Retina (tissue), 1 donor: ENCODE data around the gene DCTN3.
A peak's percentile ranks its signal among the peaks of the same experiment; 100 is the strongest.

ENCODE experiments used
- DNase-seq: peaks from one replicate; pipeline ENCODE4 v3.0.0-alpha.2; 2016

The DCTN3 gene

DNA sequence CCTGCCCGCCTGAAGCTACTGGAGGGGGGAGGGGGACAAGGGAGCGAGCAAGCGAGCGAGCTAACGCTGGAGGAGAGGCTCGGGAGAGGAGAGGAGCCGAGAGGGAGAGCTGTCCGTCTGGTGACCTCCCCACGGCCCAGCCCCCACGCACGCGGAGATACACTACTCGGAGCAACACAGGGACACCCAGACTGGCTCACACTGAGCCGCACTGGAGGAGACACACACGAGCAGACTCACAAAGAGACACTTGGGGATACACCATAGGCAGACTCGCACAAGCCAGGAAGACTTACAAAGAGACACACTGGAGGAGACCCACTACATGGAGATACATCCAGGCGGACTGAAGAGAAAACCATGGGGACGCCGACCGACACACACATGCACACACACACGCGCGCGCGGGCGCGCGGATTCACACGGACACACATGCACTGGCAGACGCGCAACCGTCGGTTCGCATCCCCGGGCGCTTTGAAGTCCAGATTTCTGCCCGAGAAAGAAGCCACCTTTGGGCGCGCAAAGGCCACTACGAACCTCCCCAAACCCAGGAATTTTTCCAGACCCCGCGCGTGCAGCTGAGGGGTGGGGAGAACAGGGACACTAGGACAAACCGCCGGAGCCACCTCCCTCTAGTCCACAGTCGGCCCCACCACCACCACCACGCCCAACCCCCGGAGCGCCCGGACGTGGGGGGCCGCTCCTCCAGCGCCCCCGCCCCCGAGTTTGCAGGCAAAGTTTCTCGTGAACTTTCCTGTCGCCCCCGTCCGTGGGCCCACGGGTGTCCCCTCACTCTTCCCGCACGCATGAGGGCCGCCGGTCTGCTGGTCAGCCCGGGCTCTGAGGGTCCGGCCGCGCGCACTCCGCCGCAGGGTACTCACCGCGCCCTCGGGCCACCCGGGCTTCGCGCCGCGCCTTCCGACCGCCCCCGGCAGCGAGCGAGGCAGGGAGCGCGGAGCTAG lies 31.3 kb downstream of the DCTN3 start:
- DNase-seq: peak; percentile 81

DNA sequence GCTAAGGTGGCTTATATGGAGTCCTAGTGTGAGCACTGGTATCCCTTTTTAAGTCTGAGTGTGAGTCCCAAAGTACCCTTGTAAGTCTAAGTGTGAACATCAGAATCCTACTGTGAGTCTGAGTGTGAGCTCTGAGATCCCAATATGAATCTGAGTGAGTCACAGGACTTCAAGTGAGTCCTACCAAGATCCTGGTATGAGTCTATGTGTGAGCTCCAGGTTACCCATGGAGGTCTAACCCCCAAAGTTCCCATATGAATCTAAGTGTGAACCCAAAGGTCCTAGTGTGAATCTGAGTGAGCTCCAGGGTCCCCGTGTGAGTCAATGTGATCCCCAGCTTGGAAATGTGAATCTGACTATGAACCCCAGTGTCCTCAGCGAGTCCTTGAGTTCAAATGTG lies 33.0 kb downstream of the DCTN3 start:
- DNase-seq: no peak

- no peak for DNase-seq
Observed at GRCh38 chr9:34585946-34586669, 34.2 kb downstream of the DCTN3 start.

DNA sequence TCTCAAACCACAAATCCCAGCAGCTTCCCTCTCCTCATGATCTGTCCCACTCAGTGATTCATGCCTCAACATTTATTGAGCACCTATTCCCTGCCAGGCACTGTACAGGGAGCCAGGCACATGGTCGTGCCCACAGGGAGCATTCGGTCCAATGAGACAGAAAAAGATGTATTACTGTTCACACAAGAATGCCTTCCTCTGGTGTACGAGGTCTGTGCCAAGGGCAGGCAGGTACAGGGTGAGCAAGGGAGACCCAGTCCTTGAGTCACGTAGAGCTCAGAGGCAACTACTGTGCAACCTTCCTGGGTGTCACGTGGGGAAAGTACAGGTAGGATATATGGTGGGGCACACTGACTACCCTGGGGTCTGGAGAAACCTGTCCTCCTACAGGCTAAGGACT lies 35.3 kb downstream of the DCTN3 start:
- DNase-seq: no peak

- DNase-seq: peak; percentile 27
Observed at GRCh38 chr9:34582787-34583186, 37.5 kb downstream of the DCTN3 start.

- no peak for DNase-seq
Observed at GRCh38 chr9:34581318-34581717, 39.0 kb downstream of the DCTN3 start.

- DNase-seq: peak; percentile 89
Observed at GRCh38 chr9:34580358-34580757, 39.9 kb downstream of the DCTN3 start.

GRCh38 chr9:34579808-34580163 lies 40.5 kb downstream of the DCTN3 start:
- DNase-seq: peak; percentile 43

GRCh38 chr9:34579104-34579807 lies 41.0 kb downstream of the DCTN3 start:
- DNase-seq: peak; percentile 70

DNA sequence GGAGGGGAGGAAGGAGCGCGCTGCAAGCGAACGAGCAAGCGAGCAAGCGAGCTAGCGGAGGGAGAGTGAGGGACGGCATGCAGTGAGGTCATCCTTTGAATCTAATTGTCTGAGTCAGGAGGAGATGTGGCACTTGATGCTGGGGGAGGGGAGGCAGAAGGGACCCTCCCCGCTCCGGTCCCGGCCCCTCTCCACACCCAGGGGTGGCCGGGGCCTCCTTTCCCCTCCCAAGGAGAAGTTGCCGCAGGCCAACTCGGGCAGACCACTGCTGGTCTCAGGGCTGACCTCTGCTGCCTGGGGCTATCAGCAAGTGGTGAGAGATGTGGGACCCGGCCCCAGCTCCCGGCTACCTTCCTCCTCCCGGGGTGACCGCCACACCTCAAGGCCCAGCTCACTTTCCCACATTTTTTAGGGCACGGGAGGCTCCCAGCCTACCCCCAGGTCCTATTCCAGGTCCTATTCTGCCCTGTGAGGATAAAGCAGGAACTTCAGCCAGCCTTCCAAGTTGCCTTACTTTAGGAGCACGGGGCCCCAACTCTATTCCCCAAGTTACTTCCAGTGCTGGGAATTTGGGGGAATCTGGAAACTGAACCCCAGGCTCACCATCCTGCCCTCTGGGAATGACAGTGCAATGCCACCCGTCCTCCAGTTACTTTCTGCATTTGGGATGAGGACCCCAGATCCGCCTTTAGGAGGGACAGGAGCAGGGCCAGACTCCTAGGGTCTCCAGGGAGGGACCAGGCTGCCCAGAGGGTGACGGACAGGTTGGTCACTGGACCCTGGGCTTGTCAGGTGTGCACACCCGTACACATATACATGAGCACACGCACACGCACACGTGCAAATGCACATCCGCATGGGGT lies 41.8 kb downstream of the DCTN3 start:
- peak; percentile 90 for DNase-seq

GRCh38 chr9:34577400-34578240 lies 42.7 kb downstream of the DCTN3 start:
- DNase-seq: peak; percentile 74

GRCh38 chr9:34576597-34577399 lies 43.5 kb downstream of the DCTN3 start:
- peak; percentile 65 for DNase-seq

DNA sequence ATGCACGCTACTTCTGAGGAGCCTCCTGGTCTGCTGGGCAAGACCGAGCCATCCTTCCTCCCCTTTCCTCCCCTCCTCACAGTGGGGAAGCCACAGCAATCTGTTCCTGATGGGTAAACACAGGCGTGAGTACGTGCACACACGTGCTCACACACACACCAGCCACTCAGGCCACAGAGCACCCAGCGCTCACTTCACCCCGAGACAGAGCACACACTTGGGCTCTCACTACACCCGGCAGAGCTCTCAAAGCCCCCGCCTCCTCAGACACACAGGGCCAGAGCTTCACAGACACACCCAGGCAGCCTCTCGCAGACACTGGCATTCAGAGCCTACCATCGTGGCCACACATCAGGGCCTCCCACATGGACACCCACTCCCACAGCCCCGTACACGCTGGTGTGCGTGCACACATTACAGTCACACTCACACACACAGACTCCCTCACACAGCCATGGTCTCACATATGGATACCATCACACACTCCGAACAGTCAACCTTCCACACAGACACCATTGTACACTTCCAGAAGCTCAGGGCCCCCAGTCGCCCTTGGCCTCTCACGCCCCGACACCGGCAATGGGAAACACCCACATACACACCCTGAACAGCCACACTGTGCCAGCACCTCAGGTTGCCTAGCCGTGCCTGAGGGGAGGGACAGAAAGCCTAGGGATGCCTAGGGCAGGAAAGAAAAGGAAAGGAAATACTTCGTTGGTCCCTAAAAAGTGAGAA lies 44.3 kb downstream of the DCTN3 start:
- peak; percentile 70 for DNase-seq

DNA sequence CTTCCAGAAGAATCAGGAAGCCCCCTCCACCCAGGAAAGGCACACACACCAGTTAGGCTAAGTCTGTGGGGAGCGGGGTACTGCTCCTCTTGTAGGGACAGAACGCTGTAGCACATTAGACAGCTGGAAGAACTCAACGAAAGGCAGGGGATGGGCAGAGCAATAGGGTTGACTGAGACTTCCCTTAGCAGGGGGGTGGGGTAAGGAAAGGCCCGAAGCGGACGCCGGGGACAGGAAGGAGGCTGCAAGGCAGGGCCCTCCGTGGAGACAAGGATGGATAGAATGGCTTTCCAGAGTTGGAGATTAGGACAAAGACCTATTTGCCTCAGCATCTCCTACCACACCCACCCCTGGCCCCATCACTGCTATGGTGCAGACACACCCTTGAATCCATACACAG lies 45.1 kb downstream of the DCTN3 start:
- DNase-seq: no peak

DNA sequence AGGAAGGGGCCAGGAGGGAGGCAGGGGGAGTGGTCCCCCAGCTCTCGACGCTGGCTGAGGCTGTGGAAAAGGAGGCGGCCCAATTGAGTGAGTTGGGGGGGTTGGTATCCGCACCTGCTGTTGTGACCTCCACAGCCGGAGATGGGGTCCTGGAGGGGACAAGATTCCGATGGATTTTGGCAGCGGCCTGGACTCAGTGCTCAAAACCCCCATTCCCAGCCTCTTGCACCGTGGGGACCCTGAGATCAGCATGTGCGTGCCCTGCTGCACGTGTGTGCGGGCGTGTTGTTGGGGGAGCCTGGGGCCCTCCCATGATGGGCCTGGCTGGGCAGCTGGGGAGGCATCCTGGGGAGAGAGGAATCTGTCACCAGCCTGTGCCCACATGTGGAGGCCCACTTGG lies 45.7 kb downstream of the DCTN3 start:
- DNase-seq: no peak

GRCh38 chr9:34573599-34574325 lies 46.5 kb downstream of the DCTN3 start:
- DNase-seq: no peak

DNA sequence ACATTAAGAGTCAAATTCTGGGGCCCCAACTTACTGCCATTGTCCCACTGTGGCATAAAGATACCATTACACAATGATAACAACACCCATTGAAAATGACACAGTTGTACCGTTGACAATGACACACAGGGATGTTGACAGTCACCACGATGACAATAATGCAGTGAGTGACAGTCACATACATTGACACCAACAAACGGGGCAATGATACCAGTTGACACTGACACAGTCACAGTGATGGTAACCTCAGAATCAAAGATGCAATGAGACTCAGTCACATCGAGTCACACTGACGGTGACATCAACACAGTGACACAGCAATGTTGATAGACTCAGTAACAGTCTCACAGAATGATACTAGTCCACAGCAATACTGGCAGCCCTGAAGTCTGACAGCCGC lies 47.7 kb downstream of the DCTN3 start:
- DNase-seq: no peak

DNA sequence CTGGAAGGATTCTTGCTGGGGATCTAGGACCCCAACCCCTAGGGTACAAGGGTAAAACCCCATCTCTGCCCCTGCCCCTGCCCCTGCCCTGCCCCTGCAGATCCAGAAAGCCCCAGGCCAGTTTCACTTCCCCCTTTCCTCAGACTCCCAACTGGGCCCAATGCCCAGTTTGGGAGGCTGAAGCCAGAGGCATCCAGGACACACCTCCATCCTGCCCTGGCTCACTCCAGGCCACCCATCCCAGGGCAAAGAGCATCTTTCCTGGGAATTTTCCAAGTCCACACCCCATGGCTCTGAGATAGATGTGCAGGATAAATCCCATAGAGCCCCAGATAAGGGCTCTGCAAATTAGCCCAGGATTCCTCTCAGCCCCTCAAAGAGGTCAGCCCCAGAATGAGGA lies 48.2 kb downstream of the DCTN3 start:
- DNase-seq: no peak

GRCh38 chr9:34571481-34571810 lies 48.8 kb downstream of the DCTN3 start:
- no peak for DNase-seq
